HG02970 (cell line): ENCODE measurements around the gene MPO.

Experiments used
- ATAC-seq: cut with Tn5 transposase; IDR thresholded peaks from one replicate; pipeline ENCODE4 v1.9.1; 2021; ENCODE audit warnings: mild to moderate bottlenecking, moderate library complexity, moderate number of reproducible peaks; ENCODE audit not compliant: unreplicated experiment, low FRiP score

MPO gene

GRCh38 chr17:58282442-58282841, 1.7 kb upstream of the MPO start:
- no peak for ATAC-seq

- ATAC-seq, result no peak
Measured at GRCh38 chr17:58281511-58282011, 826 bp upstream of the MPO start.

GRCh38 chr17:58279736-58280479, 827 bp downstream of the MPO start:
- ATAC-seq, result no peak

GRCh38 chr17:58279016-58279711, 1.6 kb downstream of the MPO start:
- no peak for ATAC-seq

- no peak for ATAC-seq
Measured at GRCh38 chr17:58278661-58279015, 2.1 kb downstream of the MPO start.

- ATAC-seq, result no peak
Measured at GRCh38 chr17:58277802-58278595, 2.7 kb downstream of the MPO start.

GRCh38 chr17:58277107-58277801, 3.5 kb downstream of the MPO start:
- no peak for ATAC-seq

GRCh38 chr17:58276423-58276822, 4.3 kb downstream of the MPO start:
- ATAC-seq, result no peak

- ATAC-seq, result no peak
Measured at GRCh38 chr17:58275417-58275816, 5.3 kb downstream of the MPO start.

- ATAC-seq, result no peak
Measured at GRCh38 chr17:58273453-58274104, 7.2 kb downstream of the MPO start.

GRCh38 chr17:58272367-58273280, 8.1 kb downstream of the MPO start:
- no peak for ATAC-seq

GRCh38 chr17:58271216-58271931, 9.4 kb downstream of the MPO start:
- ATAC-seq, result no peak

- ATAC-seq, result no peak
Measured at GRCh38 chr17:58270476-58271215, 10.1 kb downstream of the MPO start.

- ATAC-seq, result no peak
Measured at GRCh38 chr17:58269557-58270291, 11.0 kb downstream of the MPO start.

GRCh38 chr17:58268774-58269556, 11.8 kb downstream of the MPO start:
- ATAC-seq, result no peak

GRCh38 chr17:58268326-58268725, 12.4 kb downstream of the MPO start:
- ATAC-seq, result no peak
